RWPE2 (cell line): ENCODE results near the gene PLXNA4.
A peak's percentile ranks its signal among the peaks of the same experiment; 100 is the strongest.

Experiments used
- ATAC-seq: fragments of 200-7000 bp; cut with Tn5 transposase; 3 replicates; pipeline ENCODE4 v1.9.1; 2021; ENCODE audit warnings: low read depth
- DNase-seq: peaks from one replicate; pipeline ENCODE4 v3.0.0-alpha.2; 2020; ENCODE audit warnings: low spot score
- H3K27ac ChIP-seq: fragments of 450-650 bp; 2 replicates; pipeline ENCODE4 v1.5.1; 2017; ENCODE audit warnings: mild to moderate bottlenecking; ENCODE audit not compliant: poor library complexity, severe bottlenecking
- H3K27me3 ChIP-seq: fragments of 250-450 bp; sonication (Bioruptor Pico); 2 replicates; pipeline ENCODE4 v1.5.1; 2021; ENCODE audit warnings: mild to moderate bottlenecking, moderate library complexity; ENCODE audit not compliant: insufficient read depth, poor library complexity, severe bottlenecking
- H3K36me3 ChIP-seq: fragments of 250-450 bp; sonication (Bioruptor Pico); 2 replicates; pipeline ENCODE4 v1.5.1; 2020; ENCODE audit warnings: low read depth, mild to moderate bottlenecking, moderate library complexity
- H3K4me1 ChIP-seq: fragments of 250-450 bp; sonication (Bioruptor Pico); 2 replicates; pipeline ENCODE4 v1.5.1; 2021; ENCODE audit warnings: mild to moderate bottlenecking, moderate library complexity; ENCODE audit not compliant: insufficient read depth, poor library complexity, severe bottlenecking
- H3K4me3 ChIP-seq: fragments of 250-450 bp; sonication (Bioruptor Pico); 2 replicates; pipeline ENCODE4 v1.5.1; 2021; ENCODE audit warnings: mild to moderate bottlenecking, moderate library complexity; ENCODE audit not compliant: severe bottlenecking
- H3K9me3 ChIP-seq: fragments of 250-450 bp; sonication (Bioruptor Pico); 2 replicates; pipeline ENCODE4 v1.5.1; 2021; ENCODE audit warnings: mild to moderate bottlenecking, moderate library complexity; ENCODE audit not compliant: severe bottlenecking
- TF ChIP-seq, protein P1 (sequence below): fragments of 450-650 bp; IDR thresholded peaks from one replicate; pipeline ENCODE4 v1.5.1; 2017; ENCODE audit warnings: mild to moderate bottlenecking, moderate library complexity; ENCODE audit not compliant: poor library complexity, severe bottlenecking

Gene PLXNA4

DNA sequence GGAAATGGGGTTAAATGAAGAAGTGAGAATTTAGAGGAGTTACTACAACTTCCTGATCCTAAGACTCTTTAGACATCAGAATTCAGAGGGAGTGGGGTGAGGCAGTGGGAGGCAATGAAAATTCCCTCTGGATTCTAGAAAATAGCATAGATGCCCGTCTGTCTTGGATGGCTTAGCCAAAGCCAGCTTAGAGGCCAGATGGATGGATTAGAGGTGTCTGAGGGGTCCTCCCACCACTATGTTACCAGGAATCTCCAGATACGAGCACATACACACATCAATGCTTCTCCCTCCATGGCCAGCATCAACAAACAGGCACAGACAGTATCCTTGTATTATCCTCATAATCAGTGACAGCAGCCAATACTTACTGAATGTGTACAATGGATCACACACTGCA is 418.1 kb downstream of the PLXNA4 start:
- no peak for ATAC-seq
- Histone ChIP-seq H3K9me3 (no peaks in the 10 kb centered on the region), H3K4me3 (no peak overlapping the region), H3K4me1 (no peaks in the 10 kb centered on the region), H3K36me3 (no peaks in the 10 kb centered on the region), H3K27ac (no peak overlapping the region), H3K27me3 (no peaks in the 10 kb centered on the region)
- no peak for DNase-seq
- TF ChIP-seq, protein P1, sequence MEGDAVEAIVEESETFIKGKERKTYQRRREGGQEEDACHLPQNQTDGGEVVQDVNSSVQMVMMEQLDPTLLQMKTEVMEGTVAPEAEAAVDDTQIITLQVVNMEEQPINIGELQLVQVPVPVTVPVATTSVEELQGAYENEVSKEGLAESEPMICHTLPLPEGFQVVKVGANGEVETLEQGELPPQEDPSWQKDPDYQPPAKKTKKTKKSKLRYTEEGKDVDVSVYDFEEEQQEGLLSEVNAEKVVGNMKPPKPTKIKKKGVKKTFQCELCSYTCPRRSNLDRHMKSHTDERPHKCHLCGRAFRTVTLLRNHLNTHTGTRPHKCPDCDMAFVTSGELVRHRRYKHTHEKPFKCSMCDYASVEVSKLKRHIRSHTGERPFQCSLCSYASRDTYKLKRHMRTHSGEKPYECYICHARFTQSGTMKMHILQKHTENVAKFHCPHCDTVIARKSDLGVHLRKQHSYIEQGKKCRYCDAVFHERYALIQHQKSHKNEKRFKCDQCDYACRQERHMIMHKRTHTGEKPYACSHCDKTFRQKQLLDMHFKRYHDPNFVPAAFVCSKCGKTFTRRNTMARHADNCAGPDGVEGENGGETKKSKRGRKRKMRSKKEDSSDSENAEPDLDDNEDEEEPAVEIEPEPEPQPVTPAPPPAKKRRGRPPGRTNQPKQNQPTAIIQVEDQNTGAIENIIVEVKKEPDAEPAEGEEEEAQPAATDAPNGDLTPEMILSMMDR = no peak

DNA sequence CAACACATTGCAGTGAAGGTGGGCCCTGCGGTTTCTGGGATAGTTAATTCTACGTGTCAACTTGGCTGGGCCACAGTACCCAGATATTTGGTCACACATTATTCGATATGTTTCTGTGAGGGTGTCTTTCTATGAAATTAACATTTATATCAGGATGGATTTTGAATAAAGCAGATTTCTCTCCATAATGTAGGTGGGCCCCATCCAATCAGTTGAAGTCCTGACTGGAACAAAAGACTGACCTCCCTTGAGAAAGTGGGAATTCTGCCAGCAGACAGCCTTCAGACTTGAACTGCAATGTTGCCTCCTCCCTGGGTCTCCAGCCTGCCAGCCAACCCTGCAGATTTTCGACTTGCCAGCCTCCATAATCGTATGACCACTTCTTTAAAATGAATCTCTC is 420.6 kb downstream of the PLXNA4 start:
- no peak for ATAC-seq
- DNase-seq = no peak
- H3K9me3 ChIP-seq = no peaks in the 10 kb centered on the region
- no peak overlapping the region for H3K27ac ChIP-seq
- no peak overlapping the region for H3K4me3 ChIP-seq
- H3K4me1 ChIP-seq = no peaks in the 10 kb centered on the region
- H3K27me3 ChIP-seq = no peaks in the 10 kb centered on the region
- H3K36me3 ChIP-seq = no peaks in the 10 kb centered on the region
- TF ChIP-seq, protein P1 = no peak

DNA sequence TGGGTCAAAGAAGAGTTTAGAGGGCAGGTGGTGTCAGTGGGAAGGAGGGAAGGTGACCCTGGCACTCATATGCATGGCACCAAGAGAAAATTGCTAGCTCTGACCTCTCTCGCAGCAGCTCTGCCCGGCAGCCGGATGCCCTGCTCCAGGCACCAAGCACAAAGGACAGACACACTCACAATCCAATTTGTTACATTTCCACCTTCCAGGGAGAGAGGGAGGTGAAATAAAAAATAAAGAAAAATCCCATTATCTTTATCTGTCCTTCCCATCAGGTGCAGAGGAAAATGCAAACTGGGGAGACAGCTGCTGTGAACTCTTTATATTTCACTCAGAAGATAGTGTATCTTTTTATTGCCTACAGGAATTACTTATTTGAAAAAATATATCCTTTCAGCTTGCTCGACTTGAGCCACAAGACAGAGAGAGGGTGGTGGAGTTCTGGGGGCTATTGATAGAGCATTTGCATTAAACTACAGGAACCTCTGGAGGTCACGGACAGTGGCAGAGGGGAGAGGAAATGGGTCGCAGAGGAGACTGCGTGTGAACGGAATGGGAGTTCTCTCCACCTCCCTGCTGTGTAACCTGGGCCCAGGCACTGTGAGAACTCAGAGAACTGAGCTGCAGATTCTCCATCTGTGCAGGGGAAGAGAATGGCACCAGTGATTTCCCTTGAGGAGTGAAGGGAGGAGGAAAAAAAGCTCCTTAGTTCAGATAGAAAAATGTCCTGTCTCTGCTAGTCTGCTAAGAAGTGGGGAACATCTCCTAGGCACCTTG is 421.4 kb downstream of the PLXNA4 start:
- ATAC-seq = no peak
- H3K27me3 ChIP-seq = no peaks in the 10 kb centered on the region

DNA sequence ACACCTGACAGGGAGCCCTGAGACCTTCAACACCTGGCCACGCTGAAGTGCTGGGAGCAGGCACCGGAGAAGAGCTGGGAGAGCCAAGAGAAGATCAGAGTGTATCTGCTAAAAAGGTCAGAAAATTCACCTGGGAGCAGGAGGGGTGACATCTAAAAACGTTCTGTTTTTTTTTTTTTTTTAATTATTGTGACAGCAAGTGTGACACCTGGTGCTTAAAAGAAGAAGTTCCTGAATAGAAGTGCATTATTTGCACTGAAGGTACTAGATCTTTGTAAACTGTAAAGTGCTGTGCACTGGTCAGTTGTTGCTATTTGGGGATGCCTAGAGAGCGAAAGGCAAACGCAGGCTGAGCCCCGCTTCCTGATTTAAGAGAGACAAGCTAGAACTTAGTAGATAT is 422.0 kb downstream of the PLXNA4 start:
- Histone ChIP-seq H3K36me3 (no peaks in the 10 kb centered on the region), H3K4me1 (no peaks in the 10 kb centered on the region), H3K4me3 (no peak overlapping the region), H3K27ac (no peak overlapping the region), H3K9me3 (no peaks in the 10 kb centered on the region), H3K27me3 (no peaks in the 10 kb centered on the region)
- DNase-seq = no peak
- TF ChIP-seq, protein P1 = peak; percentile 30
- ATAC-seq = no peak

More for the DNA sequence above, 421.4 kb downstream of the PLXNA4 start:
- DNase-seq = no peak
- H3K27ac ChIP-seq = no peak overlapping the region
- H3K4me1 ChIP-seq = no peaks in the 10 kb centered on the region
- TF ChIP-seq, protein P1 = no peak
- no peaks in the 10 kb centered on the region for H3K9me3 ChIP-seq
- H3K36me3 ChIP-seq = no peaks in the 10 kb centered on the region
- H3K4me3 ChIP-seq = no peak overlapping the region

DNA sequence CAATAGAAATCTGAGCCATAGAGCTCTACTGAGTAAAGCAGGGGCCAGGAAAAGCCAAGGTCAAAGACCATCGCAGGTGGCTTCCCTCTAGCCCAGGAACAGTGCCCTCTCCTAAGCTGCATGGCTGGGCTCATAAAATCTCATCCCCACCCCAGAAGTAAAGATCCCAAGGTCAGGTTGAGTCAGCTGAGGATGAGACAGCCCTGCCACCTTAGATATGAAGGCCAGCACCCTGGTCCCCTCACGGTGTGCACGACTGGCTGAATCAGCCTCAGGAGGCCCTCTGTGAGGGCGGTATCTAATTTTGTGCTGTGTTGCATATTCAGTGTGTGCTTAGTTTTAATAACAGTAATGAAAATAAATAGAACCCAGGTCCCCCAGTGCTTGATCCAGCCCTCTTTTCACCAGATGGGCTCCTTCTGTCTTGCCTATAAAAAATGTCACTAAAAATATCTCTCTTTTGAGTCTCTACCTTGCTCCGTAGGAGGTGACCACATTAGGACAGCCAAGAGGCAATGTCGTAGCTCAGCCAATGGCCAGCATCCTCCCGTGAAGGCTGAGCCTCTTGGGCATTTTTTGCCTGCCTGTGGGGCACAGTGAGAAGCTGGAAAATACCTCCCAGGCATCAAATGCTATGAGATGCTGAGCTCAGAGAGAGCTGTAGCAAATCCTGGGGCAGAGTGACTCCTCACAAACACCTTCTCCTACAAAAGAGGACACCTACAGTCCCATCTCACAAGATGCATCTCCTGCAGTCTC is 424.0 kb downstream of the PLXNA4 start:
- no peaks in the 10 kb centered on the region for H3K36me3 ChIP-seq
- ATAC-seq = no peak

More for the DNA sequence above, 424.0 kb downstream of the PLXNA4 start:
- no peaks in the 10 kb centered on the region for H3K27me3 ChIP-seq
- no peak overlapping the region for H3K4me3 ChIP-seq
- DNase-seq = no peak
- no peak overlapping the region for H3K27ac ChIP-seq
- no peaks in the 10 kb centered on the region for H3K9me3 ChIP-seq
- TF ChIP-seq, protein P1 = no peak
- no peaks in the 10 kb centered on the region for H3K4me1 ChIP-seq
